Breast epithelium (tissue), 4 donors: ENCODE results near the gene IGSF11. TPM values are rescaled to one million over a fixed set of nuclear protein-coding genes. Genes with fewer than 3 reads are reported as not detected.

ENCODE experiments used
- DNase-seq, 2 donors: peaks; one replicate each; pipeline ENCODE4 v3.0.0-alpha.2; 2019; ENCODE audit warnings: low spot score in 2 of 2
- H3K27ac ChIP-seq, 2 donors: fragments of 200-600 bp; sonication (generic) in 1 of 2; one replicate each; pipeline ENCODE4 v1.5.1; 2016 to 2019; ENCODE audit warnings: mild to moderate bottlenecking in 1 of 2
- H3K27me3 ChIP-seq, 2 donors: fragments of 200-600 bp; sonication (generic) in 1 of 2; one replicate each; pipeline versions ENCODE4 v1.5.1 to v1.6.0; 2017 to 2019; ENCODE audit warnings: control low read depth in 1 of 2, mild to moderate bottlenecking in 1 of 2
- H3K36me3 ChIP-seq: fragments of 200-600 bp; one replicate; pipeline ENCODE4 v1.5.1; 2019
- H3K4me1 ChIP-seq, 2 donors: fragments of 200-600 bp; sonication (generic); one replicate each; pipeline ENCODE4 v1.5.1; 2016 to 2019; ENCODE audit warnings: control low read depth in 1 of 2
- H3K4me3 ChIP-seq, 3 donors: fragments of 200-600 bp; sonication (generic); 1 replicate in 2 of 3; 2 replicates in 1 of 3; pipeline ENCODE4 v1.5.1; 2016 to 2019; ENCODE audit warnings: mild to moderate bottlenecking in 3 of 3, moderate library complexity in 2 of 3
- H3K9me3 ChIP-seq, 2 donors: fragments of 200-600 bp; sonication (generic) in 1 of 2; one replicate each; pipeline ENCODE4 v1.5.1; 2016 to 2019; ENCODE audit warnings: control low read depth in 1 of 2
- CTCF ChIP-seq, 3 donors: fragments of 450-650 bp; IDR thresholded peaks; one replicate each; pipeline ENCODE4 v1.5.1; 2016 to 2017; ENCODE audit warnings: antibody characterized with exemption in 3 of 3, mild to moderate bottlenecking in 3 of 3, moderate library complexity in 3 of 3
- POLR2A ChIP-seq: fragments of 450-650 bp; IDR thresholded peaks from one replicate; pipeline ENCODE4 v1.6.1; 2016; ENCODE audit warnings: antibody characterized with exemption, mild to moderate bottlenecking, moderate library complexity
- POLR2AphosphoS5 ChIP-seq, 3 donors: sonication (generic); formaldehyde crosslinking; IDR thresholded peaks; one replicate each; pipeline ENCODE4 v1.6.1; 2017; ENCODE audit warnings: antibody characterized with exemption in 3 of 3
- intact Hi-C: fragments of 100-400 bp; cut with DNase I; formaldehyde crosslinking; loops from one replicate; pipeline ENCODE4 v1.15.1; 2023; ENCODE audit warnings: low total_unique reads
- total RNA-seq, 3 donors: library from RNA; depleted of rRNA; stranded (reverse); fragments of >200 nt; gene quantifications; one replicate each; pipeline ENCODE4 v1.1.0, GENCODE V29; 2016

Gene IGSF11
- total RNA-seq, 3 donors from 2014 or later: under 0.01 to 1.9 (median 1.3) TPM

GRCh38 chr3:119015942-119016341, 18.7 kb downstream of the IGSF11 start:
- no peaks in the 10 kb centered on the region for H3K9me3 ChIP-seq
- no peak overlapping the region for H3K27ac ChIP-seq
- H3K27me3 ChIP-seq: no peaks in the 10 kb centered on the region
- H3K4me3 ChIP-seq: no peak overlapping the region
- intact Hi-C loops: no loop called here
- DNase-seq: no peak
- H3K36me3 ChIP-seq: no peaks in the 10 kb centered on the region
- no peaks in the 10 kb centered on the region for H3K4me1 ChIP-seq
- TF ChIP-seq CTCF (IDR thresholded peaks at IDR 0.05) (no peak), POLR2A (no peak), POLR2AphosphoS5 (IDR thresholded peaks at IDR 0.05) (no peak)

GRCh38 chr3:119013951-119014350, 20.7 kb downstream of the IGSF11 start:
- intact Hi-C loops: no loop called here
- Histone ChIP-seq H3K27ac (no peak overlapping the region), H3K4me1 (no peaks in the 10 kb centered on the region), H3K4me3 (no peak overlapping the region), H3K27me3 (no peaks in the 10 kb centered on the region), H3K36me3 (no peaks in the 10 kb centered on the region), H3K9me3 (no peaks in the 10 kb centered on the region)
- DNase-seq: no peak
- no peak for TF ChIP-seq CTCF (IDR thresholded peaks at IDR 0.05)
- no peak for TF ChIP-seq POLR2AphosphoS5 (IDR thresholded peaks at IDR 0.05)
- TF ChIP-seq POLR2A: no peak

- no peak overlapping the region for H3K27ac ChIP-seq
- no peak for DNase-seq
- TF ChIP-seq POLR2AphosphoS5 (IDR thresholded peaks at IDR 0.05): no peak
- TF ChIP-seq CTCF (IDR thresholded peaks at IDR 0.05): no peak
- TF ChIP-seq POLR2A: no peak
- intact Hi-C loops: no loop called here
- H3K9me3 ChIP-seq: no peaks in the 10 kb centered on the region
- no peak overlapping the region for H3K4me3 ChIP-seq
- H3K36me3 ChIP-seq: no peaks in the 10 kb centered on the region
- H3K27me3 ChIP-seq: no peaks in the 10 kb centered on the region
- H3K4me1 ChIP-seq: no peaks in the 10 kb centered on the region
These were observed 23.1 kb downstream of the IGSF11 start for GRCh38 chr3:119011528-119011927.

GRCh38 chr3:118997190-118997589, 37.5 kb downstream of the IGSF11 start:
- Histone ChIP-seq H3K27ac (no peak overlapping the region), H3K4me3 (no peak overlapping the region), H3K9me3 (no peaks in the 10 kb centered on the region), H3K27me3 (no peaks in the 10 kb centered on the region), H3K4me1 (no peaks in the 10 kb centered on the region), H3K36me3 (no peaks in the 10 kb centered on the region)
- DNase-seq: no peak
- intact Hi-C loops: no loop called here
- TF ChIP-seq POLR2AphosphoS5 (IDR thresholded peaks at IDR 0.05) (no peak), CTCF (IDR thresholded peaks at IDR 0.05) (no peak), POLR2A (no peak)

GRCh38 chr3:118991775-118992174, 42.9 kb downstream of the IGSF11 start:
- no peak overlapping the region for H3K4me3 ChIP-seq
- TF ChIP-seq POLR2A (no peak), POLR2AphosphoS5 (IDR thresholded peaks at IDR 0.05) (no peak), CTCF (IDR thresholded peaks at IDR 0.05) (no peak)

More at GRCh38 chr3:118991775-118992174, 42.9 kb downstream of the IGSF11 start:
- no peak overlapping the region for H3K27ac ChIP-seq
- DNase-seq: no peak
- no peaks in the 10 kb centered on the region for H3K4me1 ChIP-seq
- H3K9me3 ChIP-seq: no peaks in the 10 kb centered on the region
- intact Hi-C loops: no loop called here
- H3K27me3 ChIP-seq: no peaks in the 10 kb centered on the region
- H3K36me3 ChIP-seq: no peaks in the 10 kb centered on the region
